Astrocyte of the cerebellum (primary cell): ENCODE results near the gene PCDHB5.
"Not testable (repeated sequence)": the region's sequence is repeated elsewhere in the genome, so short reads cannot be mapped to it uniquely, and the experiment has no call there.

Experiments used
- DNase-seq: peaks from one replicate; pipeline ENCODE4 v3.0.0-alpha.2; 2011; ENCODE audit warnings: low read depth
- H3K4me3 ChIP-seq: 2 replicates; pipeline ENCODE4 v1.5.1; 2011; ENCODE audit warnings: mild to moderate bottlenecking, low read depth, low read length, moderate library complexity
- in situ Hi-C: cut with HindIII; loops from 2 replicates; pipeline ENCODE4 v1.10.0; 2017; ENCODE audit warnings: low sequenced_read_pairs
- TF ChIP-seq, protein P1 (sequence below): IDR thresholded peaks from 2 replicates; pipeline ENCODE4 v1.5.1; 2012; ENCODE audit warnings: low read length, low read depth, moderate library complexity, mild to moderate bottlenecking; ENCODE audit errors: missing control alignments

PCDHB5 gene

GRCh38 chr5:141105350-141105749 is 29.7 kb upstream of the PCDHB5 start:
- TF ChIP-seq, protein P1, sequence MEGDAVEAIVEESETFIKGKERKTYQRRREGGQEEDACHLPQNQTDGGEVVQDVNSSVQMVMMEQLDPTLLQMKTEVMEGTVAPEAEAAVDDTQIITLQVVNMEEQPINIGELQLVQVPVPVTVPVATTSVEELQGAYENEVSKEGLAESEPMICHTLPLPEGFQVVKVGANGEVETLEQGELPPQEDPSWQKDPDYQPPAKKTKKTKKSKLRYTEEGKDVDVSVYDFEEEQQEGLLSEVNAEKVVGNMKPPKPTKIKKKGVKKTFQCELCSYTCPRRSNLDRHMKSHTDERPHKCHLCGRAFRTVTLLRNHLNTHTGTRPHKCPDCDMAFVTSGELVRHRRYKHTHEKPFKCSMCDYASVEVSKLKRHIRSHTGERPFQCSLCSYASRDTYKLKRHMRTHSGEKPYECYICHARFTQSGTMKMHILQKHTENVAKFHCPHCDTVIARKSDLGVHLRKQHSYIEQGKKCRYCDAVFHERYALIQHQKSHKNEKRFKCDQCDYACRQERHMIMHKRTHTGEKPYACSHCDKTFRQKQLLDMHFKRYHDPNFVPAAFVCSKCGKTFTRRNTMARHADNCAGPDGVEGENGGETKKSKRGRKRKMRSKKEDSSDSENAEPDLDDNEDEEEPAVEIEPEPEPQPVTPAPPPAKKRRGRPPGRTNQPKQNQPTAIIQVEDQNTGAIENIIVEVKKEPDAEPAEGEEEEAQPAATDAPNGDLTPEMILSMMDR, result no peak
- in situ Hi-C loops, result no loop called here
- DNase-seq, result no peak
- no peak overlapping the region for H3K4me3 ChIP-seq

DNA sequence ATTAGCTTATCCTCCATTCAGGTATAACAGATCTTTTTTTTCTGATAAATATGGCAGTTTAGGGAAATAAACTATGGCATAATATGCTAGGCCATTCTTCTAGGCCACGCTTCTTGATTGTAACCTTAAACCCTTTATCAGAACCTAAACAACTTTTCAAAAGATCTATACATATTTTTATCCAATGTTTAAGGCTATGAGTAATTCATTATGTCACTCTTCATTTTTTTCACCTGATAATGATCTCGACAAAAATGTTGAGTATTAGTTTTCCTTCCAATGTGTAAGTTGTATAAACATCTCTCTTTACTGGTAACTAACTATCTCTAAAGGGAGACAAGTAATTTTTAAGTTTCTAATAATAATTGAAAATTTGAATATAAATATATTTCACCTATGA is 15.8 kb upstream of the PCDHB5 start:
- in situ Hi-C loops, result no loop called here
- TF ChIP-seq, protein P1, result no peak
- H3K4me3 ChIP-seq, result no peak overlapping the region
- no peak for DNase-seq

DNA sequence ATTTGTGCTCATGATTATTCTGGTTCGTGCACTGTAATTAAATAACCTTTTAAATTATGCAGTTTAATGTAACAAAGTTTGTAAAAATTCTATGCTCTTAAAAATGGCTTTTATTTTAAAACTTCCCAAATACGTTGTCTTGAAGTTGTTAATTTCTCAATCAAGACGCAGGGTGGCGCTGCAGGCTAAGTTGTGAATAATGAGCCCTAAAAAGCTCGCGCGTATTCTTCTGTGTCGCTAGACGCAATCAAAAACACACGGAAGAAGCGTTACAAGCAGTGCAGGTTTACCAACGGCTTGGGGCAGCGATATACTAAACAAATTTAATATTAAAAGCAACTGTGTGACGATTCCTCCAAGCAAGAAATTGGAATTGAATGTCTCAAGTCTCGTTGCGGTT is 13.4 kb upstream of the PCDHB5 start, which contains the start of gene PCDHB4:
Gene PCDHB4, plus strand, starts transcription at position 256 of the 400 bp plus-strand sequence. CDS start 181 bp downstream, outside the sequence.
- H3K4me3 ChIP-seq, result no peak within 1 kb of the TSS
- TF ChIP-seq, protein P1, result no peak
- no peak for DNase-seq
- in situ Hi-C loops, result no loop called here

DNA sequence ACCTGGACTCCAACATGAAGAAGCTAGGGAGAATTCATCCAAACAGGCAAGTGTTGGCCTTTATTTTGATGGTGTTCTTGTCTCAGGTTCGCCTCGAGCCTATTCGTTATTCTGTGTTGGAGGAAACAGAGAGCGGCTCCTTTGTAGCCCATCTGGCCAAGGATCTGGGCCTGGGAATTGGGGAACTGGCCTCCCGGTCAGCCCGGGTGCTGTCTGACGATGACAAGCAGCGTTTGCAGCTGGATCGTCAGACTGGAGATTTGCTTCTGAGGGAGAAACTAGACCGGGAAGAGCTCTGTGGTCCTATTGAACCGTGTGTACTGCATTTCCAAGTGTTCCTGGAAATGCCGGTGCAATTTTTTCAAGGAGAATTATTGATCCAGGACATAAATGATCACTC is 13.0 kb upstream of the PCDHB5 start:
- in situ Hi-C loops, result no loop called here
- H3K4me3 ChIP-seq, result no peak overlapping the region
- TF ChIP-seq, protein P1, result no peak
- no peak for DNase-seq

GRCh38 chr5:141123396-141124135 is 11.4 kb upstream of the PCDHB5 start:
- H3K4me3 ChIP-seq, DNase-seq, in situ Hi-C loops: not testable (repeated sequence)

DNA sequence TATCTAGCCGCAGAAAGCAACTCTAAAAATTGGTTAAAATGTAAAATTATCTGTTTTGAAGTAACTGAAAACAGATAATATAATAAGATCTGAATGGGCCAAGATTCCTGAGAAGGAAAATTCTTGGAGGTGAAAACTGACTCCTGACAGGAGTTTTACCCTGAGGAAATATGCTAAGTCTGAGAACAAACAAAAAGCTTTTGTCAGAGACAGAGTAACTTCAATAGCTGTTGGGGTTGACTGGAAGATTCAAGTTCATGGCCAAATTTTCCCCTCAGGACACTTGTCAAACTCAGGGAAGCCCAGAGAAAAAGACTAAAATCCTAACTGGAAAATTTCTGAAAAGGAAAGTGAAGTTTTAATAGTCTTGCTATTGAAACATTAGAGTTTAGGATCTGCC is 7.7 kb upstream of the PCDHB5 start:
- in situ Hi-C loops, result no loop called here
- no peak for DNase-seq
- TF ChIP-seq, protein P1, result no peak
- no peak overlapping the region for H3K4me3 ChIP-seq

GRCh38 chr5:141135718-141136266 is 786 bp downstream of the PCDHB5 start:
- peak overlapping the region; percentile 32 for H3K4me3 ChIP-seq
- no peak for DNase-seq

DNA sequence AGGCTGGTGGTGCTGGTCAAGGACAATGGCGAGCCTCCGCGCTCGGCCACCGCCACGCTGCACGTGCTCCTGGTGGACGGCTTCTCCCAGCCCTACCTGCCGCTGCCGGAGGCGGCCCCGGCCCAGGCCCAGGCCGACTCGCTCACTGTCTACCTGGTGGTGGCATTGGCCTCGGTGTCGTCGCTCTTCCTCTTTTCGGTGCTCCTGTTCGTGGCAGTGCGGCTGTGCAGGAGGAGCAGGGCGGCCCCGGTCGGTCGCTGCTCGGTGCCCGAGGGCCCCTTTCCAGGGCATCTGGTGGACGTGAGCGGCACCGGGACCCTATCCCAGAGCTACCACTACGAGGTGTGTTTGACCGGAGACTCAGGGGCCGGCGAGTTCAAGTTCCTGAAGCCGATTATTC is 2.3 kb downstream of the PCDHB5 start:
- DNase-seq, in situ Hi-C loops, H3K4me3 ChIP-seq: not testable (repeated sequence)

More at GRCh38 chr5:141135718-141136266, 786 bp downstream of the PCDHB5 start:
- in situ Hi-C loops, result no loop called here
- TF ChIP-seq, protein P1, result no peak
